M059J (cell line): Measurements from ENCODE around the gene RIMOC1. TPM values are rescaled to one million over a fixed set of nuclear protein-coding genes. Genes with fewer than 3 reads are reported as not detected.
"Not testable (repeated sequence)": the region's sequence is repeated elsewhere in the genome, so short reads cannot be mapped to it uniquely, and the experiment has no call there.

ENCODE experiments used
- DNase-seq: peaks from one replicate; pipeline ENCODE4 v3.0.0-alpha.2; 2012; ENCODE audit warnings: low read depth
- total RNA-seq: library from RNA; depleted of rRNA; stranded (reverse); fragments of >200 nt; shearing (Covaris generic); gene quantifications from 2 replicates; pipeline ENCODE4 v1.2.3, GENCODE V29; 2014

Gene RIMOC1
- total RNA-seq, 1 experiment from 2014 or later: 23.8 TPM

GRCh38 chr5:41891066-41891707, 13.0 kb upstream of the RIMOC1 start:
- DNase-seq: peak; percentile 8

GRCh38 chr5:41892031-41892430, 12.1 kb upstream of the RIMOC1 start:
- no peak for DNase-seq

DNA sequence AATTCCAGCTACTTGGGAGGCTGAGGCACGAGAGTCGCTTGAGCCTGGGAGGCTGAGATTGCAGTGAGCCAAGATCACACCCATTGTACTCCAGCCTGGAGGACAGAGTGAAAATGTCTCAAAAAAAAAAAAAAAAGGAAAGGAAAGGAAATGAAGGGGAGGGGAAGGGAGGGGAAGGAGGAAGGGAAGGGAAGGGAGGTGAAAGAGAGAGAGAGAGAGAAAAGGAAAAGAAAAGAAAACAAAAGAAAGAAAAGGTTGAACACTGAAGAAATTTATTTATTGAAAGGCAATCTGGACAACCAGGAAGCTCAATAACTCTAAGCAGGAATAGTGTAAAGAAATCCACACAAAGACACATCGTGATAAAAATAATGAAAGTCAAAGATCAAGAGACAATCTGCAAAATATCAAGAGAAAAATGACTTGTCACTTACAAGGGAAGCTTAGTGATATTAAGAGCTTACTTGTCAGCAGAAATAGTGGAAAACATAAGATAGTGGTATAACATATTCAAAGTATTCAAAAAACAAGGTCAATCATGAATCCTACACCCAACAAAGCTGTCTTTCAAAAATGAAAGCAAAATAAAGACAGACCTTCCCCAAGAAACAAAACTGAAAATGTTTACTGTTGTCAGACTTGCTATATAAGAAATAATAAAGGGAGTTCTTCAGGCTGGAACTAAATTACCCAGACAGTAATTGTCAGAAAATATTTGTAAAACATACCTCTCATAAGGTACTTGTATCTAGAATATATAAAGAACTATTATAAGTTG, 10.9 kb upstream of the RIMOC1 start:
- no peak for DNase-seq

DNA sequence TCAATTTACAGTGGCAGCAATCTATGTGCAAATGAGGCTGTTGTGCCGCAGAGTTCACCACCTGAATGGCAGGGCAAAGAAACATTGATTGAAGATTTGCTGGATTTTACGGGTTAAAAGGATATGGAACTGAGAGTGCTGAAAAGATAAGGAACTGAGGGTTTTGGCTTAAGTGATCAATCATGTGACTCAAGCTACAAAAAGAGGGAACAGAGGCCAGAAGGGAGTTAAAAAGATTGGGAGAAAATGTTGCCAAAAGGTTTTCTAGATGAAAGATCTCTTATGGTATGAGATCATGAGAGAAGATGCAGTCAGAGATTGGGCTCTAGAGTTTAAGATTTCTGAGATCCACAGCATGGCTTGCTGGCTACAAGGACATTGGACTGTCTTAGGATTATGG, 7.9 kb upstream of the RIMOC1 start:
- no peak for DNase-seq

DNA sequence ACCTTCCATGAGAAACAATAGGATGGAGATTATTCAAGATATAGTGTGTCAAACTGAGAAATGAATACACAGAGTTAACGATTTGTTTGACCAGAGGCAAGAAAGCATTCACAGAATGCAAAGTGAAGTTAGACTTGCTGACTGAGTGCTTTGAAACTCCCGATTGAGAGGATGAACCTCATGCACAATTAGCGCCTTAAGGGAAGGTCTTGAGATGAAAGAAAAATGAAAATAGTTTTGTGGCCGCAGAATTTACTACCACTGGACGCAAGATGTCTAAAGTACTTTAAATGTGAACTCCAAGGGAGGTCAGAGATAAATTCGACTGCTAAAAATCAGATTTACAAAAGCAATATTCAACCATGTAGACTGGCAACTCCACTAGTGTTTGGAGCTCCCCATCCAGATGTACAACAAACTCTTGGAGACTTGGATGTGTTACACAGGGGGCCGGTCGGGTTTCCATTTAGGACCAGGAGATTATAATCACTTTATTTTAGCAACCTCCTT, 707 bp upstream of the RIMOC1 start:
- DNase-seq: peak; percentile 17

- DNase-seq: no peak
Observed at GRCh38 chr5:41906151-41906550, 2.0 kb downstream of the RIMOC1 start.

- DNase-seq: peak; percentile 74
Observed at GRCh38 chr5:41908374-41909079, 4.4 kb downstream of the RIMOC1 start.

DNA sequence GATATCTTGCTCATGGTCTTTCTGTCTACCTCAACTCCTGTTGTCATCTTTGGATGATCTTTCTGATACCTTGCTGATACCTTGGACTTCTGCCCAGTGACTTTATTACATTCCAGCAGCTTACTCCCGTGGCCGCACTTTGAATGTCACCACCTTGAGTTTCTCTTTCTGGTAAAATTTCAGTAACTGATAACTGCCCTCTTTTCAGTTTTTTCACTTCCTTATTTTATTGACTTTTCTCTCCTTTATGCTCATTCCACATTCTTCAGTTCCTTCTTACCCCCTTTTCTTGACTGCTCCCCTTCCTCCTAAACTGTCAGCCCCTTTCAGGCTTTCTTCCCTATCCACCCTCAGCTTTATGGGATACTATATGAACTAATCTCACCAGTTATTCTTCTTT, 14.0 kb downstream of the RIMOC1 start:
- DNase-seq: no peak

GRCh38 chr5:41921166-41921565, 17.0 kb downstream of the RIMOC1 start:
- DNase-seq: no peak

- DNase-seq: peak; percentile 41
Observed at GRCh38 chr5:41921874-41922273, 17.7 kb downstream of the RIMOC1 start.

- DNase-seq: no peak
Observed at GRCh38 chr5:41924526-41924871, 20.4 kb downstream of the RIMOC1 start.

- DNase-seq: peak; percentile 84
Observed at GRCh38 chr5:41924872-41925554, 20.9 kb downstream of the RIMOC1 start, which contains the start of gene FBXO4. FBXO4 (plus strand) TSS chr5:41925281; CDS start chr5:41925310, 29 bp downstream.

DNA sequence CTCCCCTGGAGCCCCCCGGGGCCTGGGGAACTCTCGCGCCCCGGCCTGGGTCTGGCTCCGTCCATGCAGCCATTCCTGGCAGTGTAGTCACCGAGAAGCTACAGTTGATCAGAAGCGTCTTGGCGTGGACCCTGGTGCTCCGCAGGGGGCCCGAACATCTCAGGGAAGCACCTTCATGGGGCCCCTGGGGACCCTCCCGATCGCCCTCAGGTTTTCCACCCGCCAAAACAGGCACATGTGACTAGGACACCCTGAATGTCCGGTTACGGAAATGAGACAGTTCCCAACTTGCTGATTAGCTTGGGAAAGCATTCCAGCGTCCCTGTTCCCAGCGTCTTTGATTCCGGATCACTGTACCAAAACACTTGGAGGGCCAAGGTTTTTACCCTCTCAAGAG, 21.4 kb downstream of the RIMOC1 start:
- DNase-seq: peak; percentile 54

GRCh38 chr5:41927604-41928003, 23.5 kb downstream of the RIMOC1 start:
- DNase-seq: no peak

DNA sequence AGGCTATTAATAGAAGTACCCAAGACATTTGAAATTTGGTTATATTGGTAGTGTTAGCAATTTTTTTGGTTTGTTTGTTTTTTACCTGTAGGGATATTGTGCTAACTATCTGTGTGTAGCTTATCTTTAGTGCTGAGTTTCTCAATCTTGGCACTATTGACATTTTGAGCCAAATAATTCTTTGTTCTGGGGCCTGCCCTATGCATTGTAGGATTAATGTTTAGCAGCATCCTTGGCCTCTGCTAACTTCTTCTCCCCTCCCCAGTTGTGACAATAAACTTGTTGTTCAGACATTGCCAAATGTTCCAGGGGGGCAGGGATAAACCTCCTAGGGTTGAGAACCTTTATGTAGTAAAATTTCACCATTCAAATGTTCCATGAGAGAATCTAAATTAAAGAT, 24.9 kb downstream of the RIMOC1 start:
- no peak for DNase-seq

DNA sequence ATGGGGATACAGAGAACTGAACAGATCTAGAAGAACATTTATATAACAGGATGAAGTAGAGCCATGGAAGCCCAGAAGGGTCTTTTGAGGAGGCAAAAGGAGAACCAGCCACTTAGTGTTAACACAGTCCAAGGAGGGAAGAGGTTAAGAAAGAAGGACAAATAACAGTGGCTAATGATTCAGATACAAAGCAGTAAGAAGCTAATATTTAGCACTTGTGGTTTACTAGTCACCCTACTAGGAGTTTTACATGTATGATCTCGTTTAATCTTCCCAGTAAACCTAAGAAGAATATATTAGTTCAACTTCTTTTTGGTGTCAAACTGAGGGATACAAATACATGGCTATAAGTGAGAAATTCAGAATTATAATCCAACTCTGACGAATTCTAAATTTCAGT, 28.6 kb downstream of the RIMOC1 start:
- no peak for DNase-seq

DNA sequence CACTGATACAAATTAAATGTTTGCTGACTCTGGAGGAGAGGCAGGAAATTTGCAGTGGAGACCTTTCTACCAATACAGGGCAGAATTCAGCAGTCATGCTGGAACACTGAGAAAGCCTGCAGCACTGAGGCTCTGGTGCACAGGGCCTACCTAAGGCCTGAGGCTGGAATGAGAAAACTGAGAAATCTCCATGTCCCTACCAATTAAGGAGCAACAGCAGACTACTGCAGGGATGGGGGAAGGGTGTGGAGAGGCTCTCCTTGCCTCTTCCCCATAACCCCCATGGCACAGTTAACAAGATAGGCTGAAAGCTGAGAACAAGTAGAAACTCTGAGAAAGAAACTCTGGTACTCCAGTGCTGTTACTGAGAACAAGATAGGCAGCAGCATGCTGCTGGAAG, 31.4 kb downstream of the RIMOC1 start:
- DNase-seq: no peak

- DNase-seq: no peak
Observed at GRCh38 chr5:41940641-41941040, 36.5 kb downstream of the RIMOC1 start.

- DNase-seq: not testable (repeated sequence)
Observed at GRCh38 chr5:41945332-41945955, 41.3 kb downstream of the RIMOC1 start.

DNA sequence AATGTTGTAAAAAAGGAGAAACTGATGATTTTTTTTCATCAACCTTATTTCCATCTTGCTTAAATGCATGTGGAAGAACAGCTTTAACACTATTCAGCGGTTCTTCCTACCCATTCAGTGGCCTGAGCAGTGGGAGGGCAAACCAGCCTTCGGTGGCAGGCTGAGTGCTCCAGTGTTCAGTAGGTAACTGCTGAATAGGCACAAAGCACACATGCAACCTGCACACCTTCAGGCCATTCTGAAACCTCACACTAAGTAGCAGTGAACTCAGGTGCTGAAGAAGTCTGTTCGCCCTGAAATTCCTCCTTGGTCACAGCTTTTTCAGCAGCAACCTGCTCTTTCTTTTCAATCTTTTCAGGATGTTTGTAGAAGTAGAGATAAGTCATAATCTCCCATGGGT, 47.1 kb downstream of the RIMOC1 start:
- DNase-seq: no peak
